Thyroid gland (tissue), 4 donors: ENCODE measurements around the gene MBD2. TPM values are rescaled to one million over a fixed set of nuclear protein-coding genes. Genes with fewer than 3 reads are reported as not detected.
"Not testable (repeated sequence)": the region's sequence is repeated elsewhere in the genome, so short reads cannot be mapped to it uniquely, and the experiment has no call there.

ENCODE experiments used
- DNase-seq, 2 donors: peaks; one replicate each; pipeline ENCODE4 v3.0.0-alpha.2; 2019
- H3K27ac ChIP-seq, 3 donors: fragments of 200-600 bp; sonication (generic); 1 replicate in 2 of 3; 2 replicates in 1 of 3; pipeline ENCODE4 v1.5.1; 2016 to 2019; ENCODE audit warnings: mild to moderate bottlenecking in 1 of 3, moderate library complexity in 1 of 3
- H3K27me3 ChIP-seq: fragments of 200-600 bp; sonication (generic); one replicate; pipeline ENCODE4 v1.5.1; 2019
- H3K36me3 ChIP-seq, 2 donors: fragments of 200-600 bp; sonication (generic); one replicate each; pipeline ENCODE4 v1.5.1; 2016 to 2019
- H3K4me1 ChIP-seq, 2 donors: fragments of 200-600 bp; sonication (generic); one replicate each; pipeline ENCODE4 v1.5.1; 2017 to 2019
- H3K4me3 ChIP-seq, 3 donors: fragments of 200-600 bp; sonication (generic); replicated peaks in 1 of 3; 1 replicate in 2 of 3; 2 replicates in 1 of 3; pipeline ENCODE4 v1.5.1; 2016; ENCODE audit warnings: mild to moderate bottlenecking in 1 of 3
- H3K9me3 ChIP-seq: fragments of 200-600 bp; sonication (generic); one replicate; pipeline ENCODE4 v1.5.1; 2017
- POLR2A ChIP-seq, 2 donors: fragments of 450-650 bp; IDR thresholded peaks; one replicate each; pipeline ENCODE4 v1.6.1; 2017; ENCODE audit warnings: antibody characterized with exemption in 2 of 2, mild to moderate bottlenecking in 2 of 2, moderate library complexity in 1 of 2
- WGBS, 2 donors: methylation state at CpG; one replicate each; pipeline ENCODE4 v1.1.5; 2017; 5-methylcytosine and 5-hydroxymethylcytosine counted together
- intact Hi-C: fragments of 100-400 bp; cut with DNase I; formaldehyde crosslinking; loops from one replicate; pipeline ENCODE4 v1.15.1; 2023
- total RNA-seq, 4 donors: library from RNA; depleted of rRNA; stranded (reverse); fragments of >200 nt; gene quantifications; one replicate each; pipeline ENCODE4 v1.2.3, GENCODE V29; 2016
- TF ChIP-seq, protein P1 (sequence below), 6 experiments: fragments of 200-600 bp in 3 of 6; fragments of 450-650 bp in 3 of 6; sonication (generic) in 3 of 6; IDR thresholded peaks; one replicate each; pipeline ENCODE4 v1.5.1; 2016 to 2019; ENCODE audit warnings: antibody characterized with exemption in 6 of 6, mild to moderate bottlenecking in 2 of 6, inconsistent platforms in 1 of 6, moderate library complexity in 1 of 6

The MBD2 gene
- total RNA-seq, 4 donors from 2014 or later: 81.4 to 96.3 (median 88.8) TPM

GRCh38 chr18:54222922-54223567 is 1.4 kb downstream of the MBD2 start:
- TF ChIP-seq, protein P1, sequence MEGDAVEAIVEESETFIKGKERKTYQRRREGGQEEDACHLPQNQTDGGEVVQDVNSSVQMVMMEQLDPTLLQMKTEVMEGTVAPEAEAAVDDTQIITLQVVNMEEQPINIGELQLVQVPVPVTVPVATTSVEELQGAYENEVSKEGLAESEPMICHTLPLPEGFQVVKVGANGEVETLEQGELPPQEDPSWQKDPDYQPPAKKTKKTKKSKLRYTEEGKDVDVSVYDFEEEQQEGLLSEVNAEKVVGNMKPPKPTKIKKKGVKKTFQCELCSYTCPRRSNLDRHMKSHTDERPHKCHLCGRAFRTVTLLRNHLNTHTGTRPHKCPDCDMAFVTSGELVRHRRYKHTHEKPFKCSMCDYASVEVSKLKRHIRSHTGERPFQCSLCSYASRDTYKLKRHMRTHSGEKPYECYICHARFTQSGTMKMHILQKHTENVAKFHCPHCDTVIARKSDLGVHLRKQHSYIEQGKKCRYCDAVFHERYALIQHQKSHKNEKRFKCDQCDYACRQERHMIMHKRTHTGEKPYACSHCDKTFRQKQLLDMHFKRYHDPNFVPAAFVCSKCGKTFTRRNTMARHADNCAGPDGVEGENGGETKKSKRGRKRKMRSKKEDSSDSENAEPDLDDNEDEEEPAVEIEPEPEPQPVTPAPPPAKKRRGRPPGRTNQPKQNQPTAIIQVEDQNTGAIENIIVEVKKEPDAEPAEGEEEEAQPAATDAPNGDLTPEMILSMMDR (IDR thresholded peaks at IDR 0.05): peak in 4 of 6 experiments; percentile 45 to 53 (median 50)
- TF ChIP-seq POLR2A (IDR thresholded peaks at IDR 0.05): no peak
- H3K36me3 ChIP-seq: no peaks in the 10 kb centered on the region
- peak overlapping the region; percentile 39 to 62 (median 62) for H3K4me3 ChIP-seq
- H3K27ac ChIP-seq: peak overlapping the region; percentile 45 to 92 (median 69)
- 13 to 18% methylated on average over 5 of the region's 5 CpGs for WGBS, 2 donors
- H3K27me3 ChIP-seq: no peaks in the 10 kb centered on the region
- peak; percentile 40 to 47 for DNase-seq
- H3K9me3 ChIP-seq: no peaks in the 10 kb centered on the region
- intact Hi-C loops: no loop called here
- peaks cover 26 to 39% of the 10 kb centered on the region in 2 donors for H3K4me1 ChIP-seq

GRCh38 chr18:54220406-54220805 is 4.1 kb downstream of the MBD2 start:
- H3K9me3 ChIP-seq: no peaks in the 10 kb centered on the region
- 90 to 93% methylated on average over 2 of the region's 2 CpGs for WGBS, 2 donors
- no peak for TF ChIP-seq POLR2A (IDR thresholded peaks at IDR 0.05)
- TF ChIP-seq, protein P1 (IDR thresholded peaks at IDR 0.05): no peak
- no peaks in the 10 kb centered on the region for H3K27me3 ChIP-seq
- DNase-seq: no peak
- H3K27ac ChIP-seq: peak overlapping the region in 1 of 3 donors; percentile 6
- H3K4me1 ChIP-seq: peaks cover 36 to 50% of the 10 kb centered on the region in 2 donors
- intact Hi-C loops: no loop called here
- H3K36me3 ChIP-seq: no peaks in the 10 kb centered on the region
- no peak overlapping the region for H3K4me3 ChIP-seq

DNA sequence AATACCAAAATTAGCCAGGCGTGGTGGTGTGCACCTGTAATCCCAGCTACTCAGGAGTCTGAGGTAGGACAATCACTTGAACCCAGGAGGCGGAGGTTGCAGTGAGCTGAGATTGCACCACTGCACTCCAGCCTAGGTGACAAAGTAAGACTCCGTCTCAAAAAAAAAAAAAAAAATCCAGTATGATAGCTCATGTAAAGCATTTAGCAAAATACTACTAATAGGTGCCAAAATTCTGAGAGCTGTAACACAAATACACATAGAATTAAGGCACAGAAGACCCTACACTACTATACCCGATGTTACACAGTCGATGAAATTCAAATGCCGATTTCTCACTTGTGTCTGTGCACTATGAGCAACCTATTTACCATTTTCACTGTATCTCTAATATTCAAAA is 5.7 kb downstream of the MBD2 start:
- H3K4me1 ChIP-seq: peaks cover 36 to 50% of the 10 kb centered on the region in 2 donors
- H3K36me3 ChIP-seq, H3K27ac ChIP-seq, H3K27me3 ChIP-seq, intact Hi-C loops, H3K9me3 ChIP-seq, DNase-seq, H3K4me3 ChIP-seq: not testable (repeated sequence)
- 92 to 100% methylated on average over 6 of the region's 6 CpGs for WGBS, 2 donors

DNA sequence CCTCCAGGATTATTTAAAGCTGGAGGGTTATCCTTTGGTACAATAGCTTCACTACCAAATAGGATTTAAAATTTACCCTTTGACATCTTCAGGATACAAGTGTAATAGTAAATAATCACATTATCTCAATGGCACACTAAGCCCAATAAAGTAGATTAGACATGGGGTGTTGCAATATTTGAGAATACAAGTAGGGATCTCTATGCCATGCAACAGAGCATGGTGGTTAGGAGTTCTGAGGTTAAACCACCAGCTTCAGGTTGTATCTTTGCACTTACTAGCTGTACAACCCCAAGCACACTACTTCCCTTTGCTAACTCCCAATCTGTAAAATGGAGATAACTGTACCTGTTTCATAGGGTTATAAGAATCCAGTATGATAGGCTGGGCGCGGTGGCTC is 6.2 kb downstream of the MBD2 start:
- WGBS, 2 donors: 93 to 100% methylated on average over 2 of the region's 2 CpGs
- Histone ChIP-seq H3K36me3 (no peaks in the 10 kb centered on the region), H3K27ac (no peak overlapping the region), H3K9me3 (no peaks in the 10 kb centered on the region), H3K27me3 (no peaks in the 10 kb centered on the region), H3K4me3 (no peak overlapping the region), H3K4me1 (peaks cover 36 to 50% of the 10 kb centered on the region in 2 donors)
- TF ChIP-seq, protein P1 (IDR thresholded peaks at IDR 0.05): no peak
- no peak for TF ChIP-seq POLR2A (IDR thresholded peaks at IDR 0.05)
- DNase-seq: no peak
- intact Hi-C loops: no loop called here

DNA sequence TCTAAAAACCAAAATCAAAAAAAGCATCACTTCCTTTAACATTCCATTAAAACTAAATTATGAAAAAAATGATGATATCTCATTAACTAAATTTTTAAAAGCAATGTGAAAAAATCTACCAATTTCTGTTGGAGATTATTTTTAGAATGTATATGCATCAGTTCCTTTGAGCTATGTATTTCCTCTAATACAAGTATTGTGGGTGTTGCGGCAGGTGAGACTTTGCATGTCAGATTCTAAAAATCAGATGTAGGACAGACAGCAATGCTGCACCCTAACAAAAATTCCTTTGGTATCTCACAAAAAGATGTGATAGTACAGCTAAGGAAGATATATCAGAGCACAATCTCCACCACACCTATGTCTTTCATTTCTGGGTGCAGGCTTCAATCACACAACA is 6.8 kb downstream of the MBD2 start:
- Histone ChIP-seq H3K4me1 (peaks cover 35 to 46% of the 10 kb centered on the region in 2 donors), H3K27ac (no peak overlapping the region), H3K27me3 (no peaks in the 10 kb centered on the region), H3K4me3 (no peak overlapping the region), H3K36me3 (no peaks in the 10 kb centered on the region), H3K9me3 (no peaks in the 10 kb centered on the region)
- TF ChIP-seq POLR2A (IDR thresholded peaks at IDR 0.05): no peak
- TF ChIP-seq, protein P1 (IDR thresholded peaks at IDR 0.05): no peak
- intact Hi-C loops: no loop called here
- 83 to 94% methylated on average over 1 of the region's 1 CpG for whole genome bisulfite sequencing, 2 donors
- no peak for DNase-seq
